H1 (cell line): ENCODE results near the gene LCT. TPM values are rescaled to one million over a fixed set of nuclear protein-coding genes. Genes with fewer than 3 reads are reported as not detected.

Experiments
- CTCF ChIA-PET: fragments of 300-600 bp; sonication (Branson Sonifier 250); formaldehyde crosslinking; loops from one replicate; lab custom pipeline; 2021; ENCODE audit not compliant: partially characterized antibody; lab: Charles Lee
- POLR2A ChIA-PET: fragments of 300-600 bp; sonication (Branson Sonifier 250); formaldehyde crosslinking; loops from one replicate; lab custom pipeline; 2021; ENCODE audit warnings: inconsistent platforms; ENCODE audit not compliant: partially characterized antibody; lab: Charles Lee
- DNase-seq, 2 experiments: peaks; one replicate each; pipeline versions ENCODE4 v3.0.0 to v3.0.0-alpha.2; 2010 to 2022; ENCODE audit warnings: low spot score in 2 of 2, low read depth in 1 of 2, mixed read lengths in 1 of 2
- FAIRE-seq: peaks from 2 replicates; lab custom pipeline; 2011; peaks lifted over from hg19 to GRCh38; lab: Jason Lieb, UNC
- H2AFZ ChIP-seq: 2 replicates; pipeline ENCODE4 v1.8.1; 2012; ENCODE audit warnings: low read length, inconsistent platforms
- H2AK5ac ChIP-seq: 2 replicates; pipeline ENCODE4 v1.6.1; 2013; ENCODE audit warnings: low read depth, low read length
- H2BK120ac ChIP-seq: replicated peaks from 2 replicates; pipeline ENCODE3; 2013; ENCODE audit warnings: low read depth, low read length, inconsistent platforms
- H2BK12ac ChIP-seq: 2 replicates; pipeline ENCODE4 v1.6.1; 2013; ENCODE audit warnings: low read depth, low read length
- H2BK15ac ChIP-seq: 2 replicates; pipeline ENCODE4 v1.6.1; 2013; ENCODE audit warnings: low read length
- H2BK20ac ChIP-seq: 2 replicates; pipeline ENCODE4 v1.6.1; 2013; ENCODE audit warnings: low read length
- H2BK5ac ChIP-seq: 2 replicates; pipeline ENCODE4 v1.6.1; 2013; ENCODE audit warnings: low read depth, low read length
- H3K14ac ChIP-seq: 2 replicates; pipeline ENCODE4 v1.6.1; 2013; ENCODE audit warnings: inconsistent platforms; ENCODE audit not compliant: insufficient read length
- H3K18ac ChIP-seq: 2 replicates; pipeline ENCODE4 v1.6.1; 2013; ENCODE audit warnings: low read length; ENCODE audit errors: extremely low read depth
- H3K23ac ChIP-seq: 2 replicates; pipeline ENCODE4 v1.6.1; 2013; ENCODE audit warnings: inconsistent platforms; ENCODE audit not compliant: insufficient read length
- H3K23me2 ChIP-seq: 2 replicates; pipeline ENCODE4 v1.6.1; 2013; ENCODE audit warnings: low read depth, low read length
- H3K27ac ChIP-seq: 2 replicates; pipeline ENCODE4 v1.6.1; 2011; ENCODE audit warnings: low read depth, low read length, inconsistent platforms
- H3K27me3 ChIP-seq, 4 experiments: replicated peaks in 1 of 4; 1 replicate in 1 of 4; 2 replicates in 3 of 4; pipeline versions ENCODE4 v1.6.1 to v1.8.1; 2011 to 2013; ENCODE audit warnings: low read length in 3 of 4, mild to moderate bottlenecking in 3 of 4, inconsistent platforms in 2 of 4, mixed read lengths in 2 of 4, moderate library complexity in 1 of 4; ENCODE audit not compliant: control insufficient read depth in 3 of 4, insufficient read depth in 3 of 4; ENCODE audit errors: extremely low read depth in 1 of 4
- H3K36me3 ChIP-seq, 4 experiments: 2 replicates each; pipeline versions ENCODE4 v1.6.1 to v1.8.1; 2011 to 2013; ENCODE audit warnings: mild to moderate bottlenecking in 4 of 4, low read length in 3 of 4, moderate library complexity in 2 of 4, control low read depth in 1 of 4, inconsistent platforms in 1 of 4; ENCODE audit not compliant: insufficient read depth in 4 of 4, control insufficient read depth in 2 of 4
- H3K4ac ChIP-seq: replicated peaks from 2 replicates; pipeline ENCODE3; 2013; ENCODE audit warnings: low read length, low read depth, mixed read lengths, inconsistent platforms; ENCODE audit not compliant: insufficient read length
- H3K4me1 ChIP-seq, 4 experiments: replicated peaks in 1 of 4; 1 replicate in 1 of 4; 2 replicates in 3 of 4; pipeline versions ENCODE4 v1.6.1 to v1.8.1; 2011 to 2013; ENCODE audit warnings: low read length in 3 of 4, inconsistent platforms in 2 of 4, mixed read lengths in 1 of 4; ENCODE audit not compliant: insufficient read depth in 4 of 4, control insufficient read depth in 3 of 4
- H3K4me2 ChIP-seq, 2 experiments: 2 replicates each; pipeline versions ENCODE4 v1.6.1 to v1.8.1; 2011 to 2013; ENCODE audit warnings: low read depth in 2 of 2, low read length in 2 of 2, control low read depth in 1 of 2, inconsistent platforms in 1 of 2, mild to moderate bottlenecking in 1 of 2; ENCODE audit not compliant: insufficient read depth in 1 of 2
- H3K4me3 ChIP-seq, 4 experiments: fragments of 200-600, 300-600 bp in 1 of 4; sonication (generic), shearing (Covaris generic), sonication (Bioruptor Twin) in 1 of 4; 2 replicates each; pipeline versions ENCODE4 v1.5.1 to v1.8.1; 2011 to 2016; ENCODE audit warnings: low read length in 4 of 4, low read depth in 3 of 4, control low read depth in 2 of 4, inconsistent platforms in 2 of 4, mild to moderate bottlenecking in 2 of 4, mixed read lengths in 1 of 4, moderate library complexity in 1 of 4; ENCODE audit not compliant: insufficient read depth in 2 of 4; ENCODE audit errors: extremely low read depth in 1 of 4
- H3K56ac ChIP-seq: replicated peaks from 2 replicates; pipeline ENCODE3; 2013; ENCODE audit warnings: low read depth, mild to moderate bottlenecking, mixed read lengths, low read length, inconsistent platforms; ENCODE audit not compliant: insufficient read length
- H3K79me1 ChIP-seq: 2 replicates; pipeline ENCODE4 v1.6.1; 2013; ENCODE audit warnings: low read depth, low read length, control low read depth
- H3K79me2 ChIP-seq, 2 experiments: 2 replicates each; pipeline versions ENCODE4 v1.6.1 to v1.8.1; 2012 to 2013; ENCODE audit warnings: low read length in 2 of 2, mild to moderate bottlenecking in 2 of 2, inconsistent platforms in 1 of 2; ENCODE audit not compliant: insufficient read depth in 2 of 2, control insufficient read depth in 1 of 2
- H3K9ac ChIP-seq, 4 experiments: replicated peaks in 1 of 4; 1 replicate in 1 of 4; 2 replicates in 3 of 4; pipeline versions ENCODE4 v1.6.1 to v1.8.1; 2011 to 2013; ENCODE audit warnings: low read depth in 3 of 4, low read length in 3 of 4, control low read depth in 2 of 4, mild to moderate bottlenecking in 2 of 4, moderate library complexity in 2 of 4, inconsistent platforms in 1 of 4; ENCODE audit errors: extremely low read depth in 1 of 4
- H3K9me3 ChIP-seq, 2 experiments: 2 replicates each; pipeline versions ENCODE4 v1.6.1 to v1.8.1; 2012 to 2013; ENCODE audit warnings: mild to moderate bottlenecking in 2 of 2, moderate library complexity in 2 of 2, control low read depth in 1 of 2, inconsistent platforms in 1 of 2, low read depth in 1 of 2, low read length in 1 of 2, mixed read lengths in 1 of 2; ENCODE audit not compliant: insufficient read depth in 2 of 2
- H4K20me1 ChIP-seq, 2 experiments: replicated peaks in 1 of 2; 2 replicates each; pipeline versions ENCODE3 to v1.8.1; 2011 to 2013; ENCODE audit warnings: inconsistent platforms in 2 of 2, low read length in 2 of 2, mild to moderate bottlenecking in 1 of 2; ENCODE audit not compliant: insufficient read depth in 2 of 2, control insufficient read depth in 1 of 2
- H4K5ac ChIP-seq: 2 replicates; pipeline ENCODE4 v1.6.1; 2013; ENCODE audit warnings: low read length, low read depth, mixed read lengths, inconsistent platforms; ENCODE audit not compliant: insufficient read length
- H4K8ac ChIP-seq: 2 replicates; pipeline ENCODE4 v1.8.0; 2013; ENCODE audit warnings: mild to moderate bottlenecking, moderate library complexity, low read length, inconsistent platforms; ENCODE audit not compliant: insufficient read depth; ENCODE audit errors: extremely low read depth
- H4K91ac ChIP-seq: replicated peaks from 2 replicates; pipeline ENCODE3; 2013; ENCODE audit warnings: low read length, mixed read lengths, inconsistent platforms; ENCODE audit not compliant: insufficient read length
- EP300 ChIP-seq, 2 experiments: IDR thresholded peaks; 1 replicate in 1 of 2; 2 replicates in 1 of 2; pipeline ENCODE4 v1.6.1; 2011 to 2012; ENCODE audit warnings: low read depth in 2 of 2, low read length in 2 of 2, mild to moderate bottlenecking in 2 of 2, borderline replicate concordance in 1 of 2, inconsistent platforms in 1 of 2, moderate library complexity in 1 of 2
- PHF8 ChIP-seq: fragments of 200-600 bp; sonication (generic); conservative IDR thresholded peaks from 2 replicates; pipeline ENCODE4 v1.7.1; 2012; ENCODE audit warnings: low read depth, mild to moderate bottlenecking, inconsistent platforms, low read length, moderate library complexity
- SIX5 ChIP-seq: IDR thresholded peaks from 2 replicates; pipeline ENCODE4 v1.6.1; 2011; ENCODE audit warnings: mild to moderate bottlenecking, low read depth, low read length
- WGBS, 2 experiments: shearing (Covaris generic) in 1 of 2; methylation state at CpG; one replicate each; pipeline versions ENCODE4 v1.1.6 to v1.1.7; 2013 to 2015; ENCODE audit warnings: low lambda C conversion rate in 2 of 2, mixed read lengths in 2 of 2, inconsistent platforms in 1 of 2, low coverage in 1 of 2, missing lambda C conversion rate in 1 of 2; ENCODE audit not compliant: insufficient replicate concordance in 2 of 2, insufficient coverage in 1 of 2, insufficient read length in 1 of 2; ENCODE audit errors: extremely low coverage in 1 of 2, missing lambda C conversion rate in 1 of 2; 5-methylcytosine and 5-hydroxymethylcytosine counted together
- polyA plus RNA-seq, 7 experiments: library from polyadenylated mRNA; depleted of rRNA in 3 of 7; stranded (reverse) in 5 of 7; unstranded in 2 of 7; fragments of >200 nt in 5 of 7; fragments of 200-250 nt in 2 of 7; gene quantifications; 1 replicate in 5 of 7; 2 replicates in 1 of 7; 4 replicates in 1 of 7; pipeline versions ENCODE4 v1.2.1 to v1.2.3, GENCODE V29; 2011 to 2013; ENCODE audit warnings: missing spikeins in 2 of 7, mixed read lengths in 2 of 7
- total RNA-seq: library from RNA; stranded (reverse); fragmentation: NEBNext Ultra II Directional; extraction: Animal tissue kit (Norgen Biotek cat#: 25700); gene quantifications from 2 replicates; pipeline ENCODE4 v1.2.1, GENCODE V29; 2021

LCT gene
- total and polyA plus RNA-seq, 2 of the 8 experiments (the other 6 are each of a cell fraction or from before 2014, with no cell fraction given): 0.06 TPM; not detected in 1

DNA sequence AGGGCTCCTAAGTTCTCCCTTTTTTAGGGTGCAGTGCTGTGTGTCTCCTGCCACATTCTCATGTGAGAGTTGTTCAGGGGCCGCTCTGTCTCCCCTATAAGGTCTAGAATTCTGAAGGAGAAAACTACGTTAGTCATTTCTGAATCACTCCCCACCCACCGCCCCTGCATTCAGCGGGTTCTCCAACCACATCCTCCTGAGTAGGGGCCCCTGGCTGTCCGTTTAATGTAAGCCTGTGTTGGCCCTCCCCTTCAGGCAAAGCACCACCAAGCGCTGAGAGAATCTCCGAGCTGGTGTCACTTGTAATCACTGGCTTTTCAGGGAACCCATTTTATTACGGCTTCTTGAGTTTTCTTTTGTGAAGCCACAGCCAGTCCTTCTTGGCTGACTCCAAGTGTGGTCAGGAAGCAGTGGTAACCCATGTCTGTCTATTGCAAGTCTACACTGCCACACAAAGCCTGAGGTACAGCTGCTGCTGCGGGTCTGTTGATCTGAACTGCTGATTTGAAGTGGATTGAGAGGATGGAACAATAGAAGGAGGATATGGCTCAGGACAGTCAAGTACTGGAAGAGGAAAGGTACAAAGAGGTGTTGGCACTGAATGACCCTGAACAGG, 16.9 kb downstream of the LCT start:
- Histone ChIP-seq H2BK5ac (no peak overlapping the region), H4K5ac (no peak overlapping the region), H3K4me3 (no peak overlapping the region), H3K79me2 (no peaks in the 10 kb centered on the region), H4K20me1 (no peaks in the 10 kb centered on the region), H2AFZ (0 out of 2 replicates have a peak overlapping the region, but pooled peaks have one; percentile 7), H3K18ac (no peak overlapping the region), H2BK15ac (0 out of 2 replicates have a peak overlapping the region, but pooled peaks have one; percentile 5), H4K91ac (no peak overlapping the region), H3K23ac (no peak overlapping the region), H3K79me1 (no peaks in the 10 kb centered on the region; the same call in 1 of the 2 replicates), H3K14ac (no peak overlapping the region), H3K4ac (no peak overlapping the region), H3K36me3 (no peaks in the 10 kb centered on the region), H3K4me1 (no peaks in the 10 kb centered on the region; a peak in 1 of 7 replicates), H2BK12ac (no peak overlapping the region), H2BK120ac (no peak overlapping the region), H3K56ac (no peak overlapping the region), H3K27me3 (no peaks in the 10 kb centered on the region), H3K4me2 (no peak overlapping the region), H3K9ac (no peak overlapping the region), H2AK5ac (no peak overlapping the region), H3K23me2 (no peaks in the 10 kb centered on the region), H4K8ac (no peak overlapping the region), H3K27ac (no peak overlapping the region), H2BK20ac (no peak overlapping the region), H3K9me3 (no peaks in the 10 kb centered on the region)
- TF ChIP-seq PHF8 (no peak), SIX5 (no peak), EP300 (IDR thresholded peaks at IDR 0.05; ENCODE audit: borderline replicate concordance in 1 of 2, low read depth in 2 of 2, low read length in 2 of 2) (no peak)
- no peak for DNase-seq
- ChIA-PET POLR2A (interaction anchor here (0.5 kb wide), 1 partner anchor 17 kb away, joined by 3 read pairs; the partner anchor contains the start of gene LCT), CTCF (interaction anchor here (0.6 to 5.6 kb wide), 4 partner anchors 13 to 565 kb away, joined by 3 to 24 read pairs (median 8); no protein-coding TSS in a partner anchor)
- no peak for FAIRE-seq
- WGBS, 2 experiments: 78% methylated on average over 9 of the region's 9 CpGs; no CpG with 5 or more reads in 1 of the 2 experiments
